ENCODE results near the gene LGR6.

DNA sequence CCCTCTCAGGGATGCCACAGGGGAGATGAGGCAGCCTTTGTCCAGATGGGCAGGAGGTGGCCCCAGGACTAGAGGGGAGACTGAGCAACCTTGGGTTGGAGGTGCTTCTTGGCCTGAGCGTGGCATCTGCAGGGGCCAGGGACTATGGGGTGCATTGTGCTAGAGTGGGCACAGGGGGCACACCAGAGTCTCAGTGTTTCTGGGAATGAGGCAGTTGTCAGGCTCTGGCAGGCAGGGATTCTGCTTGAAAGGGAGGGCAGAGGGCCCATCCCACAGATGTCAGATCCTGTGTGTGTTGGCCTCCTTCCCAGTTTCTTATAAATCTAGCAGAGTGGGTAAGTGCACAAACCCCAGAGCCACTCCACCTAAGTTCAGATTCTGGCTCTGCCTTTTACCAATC lies 13.7 kb downstream of the LGR6 start:
- no peak for TF ChIP-seq CTCF (IDR thresholded peaks at IDR 0.05)
- no peak for TF ChIP-seq POLR2A (IDR thresholded peaks at IDR 0.05)
- TF ChIP-seq POLR2AphosphoS5 (IDR thresholded peaks at IDR 0.05), result no peak
- no peak for TF ChIP-seq EP300 (IDR thresholded peaks at IDR 0.05)
